ENCODE measurements around the gene DUSP8.

- no peak for TF ChIP-seq ZNF544 (tag by site-specific recombination; IDR thresholded peaks at IDR 0.05)
- TF ChIP-seq ZNF785 (tag by site-specific recombination; IDR thresholded peaks at IDR 0.05), result no peak
Measured at GRCh38 chr11:1619449-1619848, 47.4 kb upstream of the DUSP8 start.
